Fibroblast of villous mesenchyme (primary cell): ENCODE results near the gene TTC7B. TPM values are rescaled to one million over a fixed set of nuclear protein-coding genes. Genes with fewer than 3 reads are reported as not detected.

Experiments
- DNase-seq: peaks from one replicate; pipeline ENCODE4 v3.0.0-alpha.2; 2010; ENCODE audit warnings: low read depth
- H3K4me3 ChIP-seq: 2 replicates; pipeline ENCODE4 v1.5.1; 2011; ENCODE audit warnings: low read depth, mild to moderate bottlenecking, low read length
- total RNA-seq: library from RNA; depleted of rRNA; stranded (reverse); fragments of >200 nt; gene quantifications from 2 replicates; pipeline ENCODE4 v1.2.3, GENCODE V29; 2012
- TF ChIP-seq, protein P1 (sequence below): IDR thresholded peaks from 2 replicates; pipeline ENCODE4 v1.5.1; 2012; ENCODE audit warnings: low read depth, mild to moderate bottlenecking, low read length; ENCODE audit not compliant: insufficient read depth

The TTC7B gene
- total RNA-seq, 1 donor, result 16.8 TPM

DNA sequence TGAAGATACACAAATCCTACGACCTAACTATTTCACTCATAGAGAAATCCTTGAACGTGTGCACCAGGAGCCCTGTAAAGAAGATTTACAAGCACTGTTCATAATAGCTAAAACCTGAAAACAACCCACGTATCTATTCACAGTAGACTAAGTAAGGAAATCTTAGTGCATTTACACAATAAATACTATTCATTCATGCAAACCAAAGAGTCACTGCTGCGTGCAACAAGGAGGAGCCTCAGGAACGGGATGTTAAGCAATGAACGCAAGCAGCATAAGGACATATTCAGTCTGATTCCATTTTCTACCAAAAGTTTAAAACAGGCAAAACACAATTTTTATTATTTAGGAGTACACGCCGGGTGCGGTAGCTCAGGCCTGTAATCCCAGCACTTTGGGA lies 176.6 kb downstream of the TTC7B start:
- TF ChIP-seq, protein P1, sequence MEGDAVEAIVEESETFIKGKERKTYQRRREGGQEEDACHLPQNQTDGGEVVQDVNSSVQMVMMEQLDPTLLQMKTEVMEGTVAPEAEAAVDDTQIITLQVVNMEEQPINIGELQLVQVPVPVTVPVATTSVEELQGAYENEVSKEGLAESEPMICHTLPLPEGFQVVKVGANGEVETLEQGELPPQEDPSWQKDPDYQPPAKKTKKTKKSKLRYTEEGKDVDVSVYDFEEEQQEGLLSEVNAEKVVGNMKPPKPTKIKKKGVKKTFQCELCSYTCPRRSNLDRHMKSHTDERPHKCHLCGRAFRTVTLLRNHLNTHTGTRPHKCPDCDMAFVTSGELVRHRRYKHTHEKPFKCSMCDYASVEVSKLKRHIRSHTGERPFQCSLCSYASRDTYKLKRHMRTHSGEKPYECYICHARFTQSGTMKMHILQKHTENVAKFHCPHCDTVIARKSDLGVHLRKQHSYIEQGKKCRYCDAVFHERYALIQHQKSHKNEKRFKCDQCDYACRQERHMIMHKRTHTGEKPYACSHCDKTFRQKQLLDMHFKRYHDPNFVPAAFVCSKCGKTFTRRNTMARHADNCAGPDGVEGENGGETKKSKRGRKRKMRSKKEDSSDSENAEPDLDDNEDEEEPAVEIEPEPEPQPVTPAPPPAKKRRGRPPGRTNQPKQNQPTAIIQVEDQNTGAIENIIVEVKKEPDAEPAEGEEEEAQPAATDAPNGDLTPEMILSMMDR, result no peak
- no peak for DNase-seq
- no peak overlapping the region for H3K4me3 ChIP-seq

DNA sequence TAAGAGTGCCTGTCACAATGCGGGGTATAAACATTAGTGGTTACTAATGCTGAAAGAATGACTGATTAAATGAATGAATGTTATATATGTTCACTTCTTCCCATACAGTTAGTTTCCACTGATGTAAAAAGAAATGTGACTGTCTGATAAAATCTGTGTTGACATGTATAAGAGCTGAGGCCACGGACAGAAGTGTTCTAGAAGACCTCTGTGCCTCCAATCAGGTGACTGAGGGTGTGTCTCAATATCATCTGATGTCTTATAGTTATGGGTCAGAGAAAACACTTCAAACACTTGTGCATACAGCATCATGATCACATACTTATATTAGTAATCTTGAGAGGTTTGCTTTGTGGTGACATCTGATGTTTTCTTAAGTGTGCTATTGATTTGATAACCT lies 183.4 kb downstream of the TTC7B start:
- H3K4me3 ChIP-seq, result no peak overlapping the region
- peak; percentile 62 for DNase-seq
- TF ChIP-seq, protein P1, result no peak

- TF ChIP-seq, protein P1, result no peak
- no peak overlapping the region for H3K4me3 ChIP-seq
- DNase-seq, result peak; percentile 48
These were observed 183.8 kb downstream of the TTC7B start for GRCh38 chr14:90632451-90632850.

- peak; percentile 51 for DNase-seq
- TF ChIP-seq, protein P1, result no peak
- H3K4me3 ChIP-seq, result no peak overlapping the region
These were observed 185.9 kb downstream of the TTC7B start for GRCh38 chr14:90630171-90630806.

GRCh38 chr14:90629471-90629870 lies 186.8 kb downstream of the TTC7B start:
- TF ChIP-seq, protein P1, result no peak
- no peak overlapping the region for H3K4me3 ChIP-seq
- DNase-seq, result no peak

GRCh38 chr14:90628825-90629224 lies 187.4 kb downstream of the TTC7B start:
- TF ChIP-seq, protein P1, result no peak
- no peak overlapping the region for H3K4me3 ChIP-seq
- DNase-seq, result no peak

- H3K4me3 ChIP-seq, result no peak overlapping the region
- no peak for DNase-seq
- TF ChIP-seq, protein P1, result no peak
These were observed 188.8 kb downstream of the TTC7B start for GRCh38 chr14:90627478-90627877.
